WERI-Rb-1 (cell line): ENCODE results near the gene IQCB1.
"Not testable (repeated sequence)": the region's sequence is repeated elsewhere in the genome, so short reads cannot be mapped to it uniquely, and the experiment has no call there.

Experiments used
- DNase-seq: peaks from one replicate; pipeline ENCODE4 v3.0.0-alpha.2; 2020
- H3K27ac ChIP-seq: fragments of 250-450 bp; sonication (Bioruptor Pico); 2 replicates; pipeline ENCODE4 v1.5.1; 2020; ENCODE audit warnings: mild to moderate bottlenecking, moderate library complexity
- H3K27me3 ChIP-seq: fragments of 250-450 bp; sonication (Bioruptor Pico); 2 replicates; pipeline ENCODE4 v1.5.1; 2021; ENCODE audit warnings: mild to moderate bottlenecking, low read depth, moderate library complexity; ENCODE audit not compliant: insufficient read depth, severe bottlenecking
- H3K36me3 ChIP-seq: fragments of 250-450 bp; sonication (Bioruptor Pico); 2 replicates; pipeline ENCODE4 v1.5.1; 2020; ENCODE audit warnings: mild to moderate bottlenecking, moderate library complexity
- H3K4me3 ChIP-seq: 2 replicates; pipeline ENCODE4 v1.5.1; 2011; ENCODE audit warnings: low read depth, mild to moderate bottlenecking, control low read depth, low read length
- H3K9me3 ChIP-seq: fragments of 250-450 bp; sonication (Bioruptor Pico); 2 replicates; pipeline ENCODE4 v1.5.1; 2021; ENCODE audit warnings: mild to moderate bottlenecking, moderate library complexity; ENCODE audit not compliant: severe bottlenecking
- CTCF ChIP-seq: IDR thresholded peaks from 2 replicates; pipeline ENCODE4 v1.5.1; 2011; ENCODE audit warnings: low read depth, mild to moderate bottlenecking, control low read depth, inconsistent platforms, low read length

IQCB1 gene

GRCh38 chr3:121869736-121870135 is 34.9 kb upstream of the IQCB1 start:
- no peak for DNase-seq
- Histone ChIP-seq H3K27me3 (no peaks in the 10 kb centered on the region), H3K9me3 (no peaks in the 10 kb centered on the region), H3K36me3 (no peaks in the 10 kb centered on the region), H3K27ac (no peak overlapping the region), H3K4me3 (no peak overlapping the region)
- no peak for TF ChIP-seq CTCF

- Histone ChIP-seq H3K27ac (no peak overlapping the region), H3K27me3 (no peaks in the 10 kb centered on the region), H3K36me3 (no peaks in the 10 kb centered on the region), H3K4me3 (no peak overlapping the region), H3K9me3 (no peaks in the 10 kb centered on the region)
- no peak for TF ChIP-seq CTCF
- DNase-seq, result no peak
These were observed 28.9 kb upstream of the IQCB1 start for GRCh38 chr3:121863801-121864200.

- not testable (repeated sequence) for H3K4me3 ChIP-seq, H3K27me3 ChIP-seq, H3K36me3 ChIP-seq, H3K27ac ChIP-seq, DNase-seq, H3K9me3 ChIP-seq
These were observed 28.4 kb upstream of the IQCB1 start for GRCh38 chr3:121863247-121863646.

- H3K27me3 ChIP-seq, H3K36me3 ChIP-seq, H3K27ac ChIP-seq, DNase-seq, H3K9me3 ChIP-seq, H3K4me3 ChIP-seq: not testable (repeated sequence)
These were observed 22.9 kb upstream of the IQCB1 start for GRCh38 chr3:121857778-121858177.

GRCh38 chr3:121855555-121855954 is 20.7 kb upstream of the IQCB1 start:
- H3K9me3 ChIP-seq, result no peaks in the 10 kb centered on the region

GRCh38 chr3:121852256-121852655 is 17.4 kb upstream of the IQCB1 start:
- Histone ChIP-seq H3K36me3 (no peaks in the 10 kb centered on the region), H3K27ac (no peak overlapping the region), H3K27me3 (no peaks in the 10 kb centered on the region), H3K9me3 (no peaks in the 10 kb centered on the region), H3K4me3 (no peak overlapping the region)
- no peak for TF ChIP-seq CTCF
- no peak for DNase-seq

More at GRCh38 chr3:121855555-121855954, 20.7 kb upstream of the IQCB1 start:
- Histone ChIP-seq H3K36me3 (no peaks in the 10 kb centered on the region), H3K27ac (no peak overlapping the region), H3K27me3 (no peaks in the 10 kb centered on the region), H3K4me3 (no peak overlapping the region)
- TF ChIP-seq CTCF, result peak; percentile 28
- DNase-seq, result no peak

- Histone ChIP-seq H3K27me3 (no peaks in the 10 kb centered on the region), H3K36me3 (no peaks in the 10 kb centered on the region), H3K4me3 (no peak overlapping the region), H3K9me3 (no peaks in the 10 kb centered on the region), H3K27ac (no peak overlapping the region)
- no peak for TF ChIP-seq CTCF
- DNase-seq, result no peak
These were observed 10.0 kb upstream of the IQCB1 start for GRCh38 chr3:121844892-121845291.
